ENCODE measurements around the gene KLC4. TPM values are rescaled to one million over a fixed set of nuclear protein-coding genes. Genes with fewer than 3 reads are reported as not detected.

The KLC4 gene
- polyA plus RNA-seq, 1 donor = 170 TPM

Other genes starting within 250 kb of the KLC4 start
- gene RPL7L1, start 180.0 kb upstream of the KLC4 start, polyA plus RNA-seq = 90.6 TPM
- gene PTCRA, start 143.6 kb upstream of the KLC4 start, polyA plus RNA-seq = 0.15 TPM
- 53.0 TPM for gene CNPY3, start 130.2 kb upstream of the KLC4 start, polyA plus RNA-seq
- 0.54 TPM for gene GNMT, start 98.9 kb upstream of the KLC4 start, polyA plus RNA-seq
- 35.7 TPM for gene PEX6, start 80.5 kb upstream of the KLC4 start, polyA plus RNA-seq
- 62.0 TPM for gene PPP2R5D, start 75.1 kb upstream of the KLC4 start, polyA plus RNA-seq
- 73.8 TPM for gene MEA1, start 45.7 kb upstream of the KLC4 start, polyA plus RNA-seq
- 91.8 TPM for gene KLHDC3, start 45.4 kb upstream of the KLC4 start, polyA plus RNA-seq
- 52.1 TPM for gene RRP36, start 38.0 kb upstream of the KLC4 start, polyA plus RNA-seq
- gene CUL7, start 5.8 kb upstream of the KLC4 start, polyA plus RNA-seq = 40.7 TPM
- 56.1 TPM for gene MRPL2, start 197 bp upstream of the KLC4 start, polyA plus RNA-seq
- 35.7 TPM for gene PTK7, start 16.7 kb downstream of the KLC4 start, polyA plus RNA-seq
- 30.1 TPM for gene SRF, start 111.6 kb downstream of the KLC4 start, polyA plus RNA-seq
- gene CUL9, start 122.6 kb downstream of the KLC4 start, polyA plus RNA-seq = 42.5 TPM
- 152 TPM for gene DNPH1, start 169.8 kb downstream of the KLC4 start, polyA plus RNA-seq
- 3.8 TPM for gene TTBK1, start 183.8 kb downstream of the KLC4 start, polyA plus RNA-seq
- 1.2 TPM for gene SLC22A7, start 238.6 kb downstream of the KLC4 start, polyA plus RNA-seq
- 8.4 TPM for gene CRIP3, start 249.2 kb downstream of the KLC4 start, polyA plus RNA-seq